Neuronal stem cell (in vitro differentiated cells): ENCODE results near the gene UBE4B.
A peak's percentile ranks its signal among the peaks of the same experiment; 100 is the strongest.
"Not testable (repeated sequence)": the region's sequence is repeated elsewhere in the genome, so short reads cannot be mapped to it uniquely, and the experiment has no call there.

Source experiments
- DNase-seq: peaks from one replicate; pipeline ENCODE4 v3.0.0-alpha.2; 2013; ENCODE audit warnings: low spot score
- H2AFZ ChIP-seq: one replicate; pipeline ENCODE4 v1.6.1; 2013; ENCODE audit warnings: mild to moderate bottlenecking, low read length, inconsistent platforms
- H2AK5ac ChIP-seq: 2 replicates; pipeline ENCODE4 v1.6.1; 2013; ENCODE audit warnings: low read depth, mild to moderate bottlenecking, inconsistent platforms, low read length, moderate library complexity, mixed read lengths
- H2BK120ac ChIP-seq: 2 replicates; pipeline ENCODE4 v1.6.1; 2013; ENCODE audit warnings: low read depth, mild to moderate bottlenecking, inconsistent platforms, low read length, moderate library complexity, mixed read lengths
- H2BK12ac ChIP-seq: one replicate; pipeline ENCODE4 v1.6.1; 2013; ENCODE audit warnings: low read length, inconsistent platforms
- H2BK15ac ChIP-seq: 2 replicates; pipeline ENCODE4 v1.6.1; 2013; ENCODE audit warnings: mild to moderate bottlenecking, low read length, inconsistent platforms, mixed read lengths
- H2BK5ac ChIP-seq: one replicate; pipeline ENCODE4 v1.6.1; 2013; ENCODE audit warnings: inconsistent platforms, mild to moderate bottlenecking, low read length, moderate library complexity
- H3K14ac ChIP-seq: one replicate; pipeline ENCODE4 v1.6.1; 2013; ENCODE audit warnings: low read length, inconsistent platforms
- H3K18ac ChIP-seq: 2 replicates; pipeline ENCODE4 v1.6.1; 2013; ENCODE audit warnings: low read length, inconsistent platforms
- H3K23ac ChIP-seq: 2 replicates; pipeline ENCODE4 v1.6.1; 2013; ENCODE audit warnings: low read depth, mild to moderate bottlenecking, mixed read lengths, low read length, inconsistent platforms; ENCODE audit not compliant: poor library complexity
- H3K27ac ChIP-seq: replicated peaks from 3 replicates; pipeline ENCODE4 v1.5.1; 2013; ENCODE audit warnings: low read length, inconsistent platforms
- H3K27me3 ChIP-seq, 3 experiments: 2 replicates each; pipeline ENCODE4 v1.6.1; 2013; ENCODE audit warnings: low read length in 3 of 3, mild to moderate bottlenecking in 2 of 3, inconsistent platforms in 1 of 3, low read depth in 1 of 3, mixed read lengths in 1 of 3, moderate library complexity in 1 of 3; ENCODE audit not compliant: control insufficient read depth in 3 of 3, insufficient read depth in 3 of 3
- H3K36me3 ChIP-seq, 2 donors: replicated peaks in 1 of 2; 2 replicates each; pipeline ENCODE4 v1.6.1; 2013; ENCODE audit warnings: low read length in 2 of 2; ENCODE audit not compliant: control insufficient read depth in 2 of 2, insufficient read depth in 2 of 2
- H3K4ac ChIP-seq: 2 replicates; pipeline ENCODE4 v1.6.1; 2013; ENCODE audit warnings: inconsistent platforms, mild to moderate bottlenecking, low read length, moderate library complexity
- H3K4me1 ChIP-seq, 2 donors: 1 replicate in 1 of 2; 2 replicates in 1 of 2; pipeline ENCODE4 v1.6.1; 2013; ENCODE audit warnings: low read length in 2 of 2, low read depth in 1 of 2; ENCODE audit not compliant: control insufficient read depth in 2 of 2, insufficient read depth in 1 of 2
- H3K4me2 ChIP-seq: one replicate; pipeline ENCODE4 v1.6.1; 2013; ENCODE audit warnings: mild to moderate bottlenecking, low read length, inconsistent platforms; ENCODE audit not compliant: insufficient read depth, poor library complexity, severe bottlenecking
- H3K4me3 ChIP-seq, 2 donors: 2 replicates each; pipeline ENCODE4 v1.5.1; 2013; ENCODE audit warnings: low read length in 2 of 2, mild to moderate bottlenecking in 2 of 2, inconsistent platforms in 1 of 2, moderate library complexity in 1 of 2
- H3K79me1 ChIP-seq: one replicate; pipeline ENCODE4 v1.6.1; 2013; ENCODE audit warnings: low read depth, mild to moderate bottlenecking, inconsistent platforms, low read length, moderate library complexity
- H3K9ac ChIP-seq: one replicate; pipeline ENCODE4 v1.6.1; 2013; ENCODE audit warnings: mild to moderate bottlenecking, low read depth, low read length, inconsistent platforms; ENCODE audit not compliant: poor library complexity
- H3K9me3 ChIP-seq, 2 donors: replicated peaks in 1 of 2; 2 replicates each; pipeline versions ENCODE3 to v1.6.1; 2013; ENCODE audit warnings: low read length in 2 of 2, mild to moderate bottlenecking in 2 of 2, inconsistent platforms in 1 of 2, low read depth in 1 of 2, mixed read lengths in 1 of 2, moderate library complexity in 1 of 2; ENCODE audit not compliant: control insufficient read depth in 2 of 2, insufficient read depth in 1 of 2
- H4K8ac ChIP-seq: one replicate; pipeline ENCODE4 v1.6.1; 2013; ENCODE audit warnings: low read depth, mild to moderate bottlenecking, inconsistent platforms, low read length, moderate library complexity
- H4K91ac ChIP-seq: one replicate; pipeline ENCODE4 v1.6.1; 2013; ENCODE audit warnings: low read length, low read depth, mild to moderate bottlenecking, inconsistent platforms; ENCODE audit not compliant: poor library complexity
- WGBS, 2 donors: extraction: QIAGEN DNeasy Blood & Tissue Kit; methylation state at CpG; one replicate each; pipeline ENCODE4 v1.1.7; 2013; ENCODE audit warnings: missing lambda C conversion rate in 2 of 2, mixed read lengths in 1 of 2; ENCODE audit not compliant: insufficient read length in 2 of 2, insufficient replicate concordance in 1 of 2; ENCODE audit errors: extremely low coverage in 2 of 2; 5-methylcytosine and 5-hydroxymethylcytosine counted together

The UBE4B gene

DNA sequence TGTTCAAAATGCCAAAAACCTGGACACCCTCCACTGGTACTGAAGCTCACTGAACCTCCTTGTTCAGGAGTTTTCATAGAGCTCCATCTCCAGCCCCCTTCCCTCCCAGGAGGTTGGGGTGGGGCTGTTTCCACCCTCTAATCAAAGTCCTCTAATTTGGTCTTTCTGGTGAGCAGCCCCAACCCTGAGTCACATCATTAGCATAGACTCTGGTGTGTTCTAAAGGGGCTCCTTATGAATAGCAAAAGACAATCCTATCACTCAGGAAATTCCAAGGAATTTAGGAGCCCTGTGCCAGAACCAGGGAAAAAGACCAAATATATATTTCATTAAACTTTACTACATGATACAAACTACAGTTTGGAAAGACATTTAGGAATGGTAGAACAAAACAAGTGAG lies 13.2 kb upstream of the UBE4B start:
- no peak overlapping the region for H3K14ac ChIP-seq
- no peak overlapping the region for H3K4me3 ChIP-seq
- H2BK12ac ChIP-seq = no peak overlapping the region
- H3K4ac ChIP-seq = no peak overlapping the region
- no peaks in the 10 kb centered on the region for H3K79me1 ChIP-seq
- no peaks in the 10 kb centered on the region for H3K36me3 ChIP-seq
- no peak overlapping the region for H4K91ac ChIP-seq
- no peaks in the 10 kb centered on the region for H3K27me3 ChIP-seq
- no peaks in the 10 kb centered on the region for H3K9me3 ChIP-seq
- DNase-seq = no peak
- no peak overlapping the region for H2BK5ac ChIP-seq
- H3K9ac ChIP-seq = no peak overlapping the region
- H3K18ac ChIP-seq = no peak overlapping the region
- H3K23ac ChIP-seq = no peak overlapping the region
- no peak overlapping the region for H4K8ac ChIP-seq
- H2AFZ ChIP-seq = no peak overlapping the region
- H2BK15ac ChIP-seq = no peak overlapping the region
- no peak overlapping the region for H3K27ac ChIP-seq
- H2BK120ac ChIP-seq = no peak overlapping the region
- H3K4me2 ChIP-seq = no peak overlapping the region
- no peaks in the 10 kb centered on the region for H3K4me1 ChIP-seq
- H2AK5ac ChIP-seq = no peak overlapping the region

DNA sequence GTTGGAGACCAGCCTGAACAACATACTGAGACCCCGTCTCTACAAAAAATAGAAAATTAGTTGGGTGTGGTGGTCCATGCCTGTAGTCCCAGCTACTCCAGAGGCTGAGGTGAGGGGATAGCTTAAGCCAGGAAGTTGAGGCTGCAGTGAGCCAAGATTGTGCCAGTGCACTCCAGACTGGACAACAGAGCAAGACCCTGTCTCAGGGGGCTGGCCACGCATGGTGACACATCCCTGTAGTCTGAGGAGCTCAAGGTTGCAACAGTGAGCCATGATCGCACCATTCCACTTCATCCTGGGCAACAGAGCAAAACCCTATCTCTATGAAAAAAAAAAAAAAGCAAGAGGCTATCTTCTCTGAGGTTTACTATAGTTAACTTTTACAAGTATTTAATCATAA lies 12.7 kb upstream of the UBE4B start:
- WGBS, 2 donors = no CpG with 5 or more reads among the region's 3 CpGs
- no peak for DNase-seq
- H3K9ac ChIP-seq = no peak overlapping the region
- no peak overlapping the region for H3K14ac ChIP-seq
- H3K4me1 ChIP-seq = no peaks in the 10 kb centered on the region
- no peak overlapping the region for H3K23ac ChIP-seq
- H3K9me3 ChIP-seq = no peaks in the 10 kb centered on the region
- H3K4ac ChIP-seq = no peak overlapping the region
- no peak overlapping the region for H3K4me2 ChIP-seq
- no peak overlapping the region for H2AK5ac ChIP-seq
- H2BK120ac ChIP-seq = no peak overlapping the region
- H3K27ac ChIP-seq = no peak overlapping the region
- H3K4me3 ChIP-seq = peak overlapping the region in 1 of 2 donors; percentile 22
- no peak overlapping the region for H2AFZ ChIP-seq
- no peaks in the 10 kb centered on the region for H3K79me1 ChIP-seq
- no peak overlapping the region for H4K91ac ChIP-seq
- no peak overlapping the region for H3K18ac ChIP-seq
- no peak overlapping the region for H4K8ac ChIP-seq
- no peaks in the 10 kb centered on the region for H3K36me3 ChIP-seq
- H2BK12ac ChIP-seq = no peak overlapping the region
- H2BK15ac ChIP-seq = no peak overlapping the region
- no peak overlapping the region for H2BK5ac ChIP-seq
- H3K27me3 ChIP-seq = no peaks in the 10 kb centered on the region

DNA sequence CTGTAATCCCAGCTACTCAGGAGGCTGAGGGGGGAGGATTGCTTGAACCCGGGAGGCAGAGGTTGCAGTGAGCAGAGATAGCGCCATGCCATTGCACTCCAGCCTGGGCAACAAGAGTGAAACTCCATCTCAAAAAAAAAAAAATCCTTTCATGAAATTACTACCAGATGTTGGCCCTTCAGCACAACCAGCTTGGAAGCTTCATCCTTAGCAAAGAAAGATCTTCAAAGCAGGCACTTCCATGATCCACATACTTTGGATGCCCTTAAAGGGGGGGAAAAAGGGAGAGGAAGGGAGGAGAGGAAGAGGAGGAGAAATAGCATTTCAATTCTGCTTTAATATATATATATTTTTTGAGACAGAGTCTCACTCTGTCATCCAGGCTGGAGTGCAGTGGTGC lies 12.1 kb upstream of the UBE4B start:
- not testable (repeated sequence) for H3K36me3 ChIP-seq, H3K9me3 ChIP-seq
- no CpG with 5 or more reads among the region's 2 CpGs for WGBS, 2 donors

DNA sequence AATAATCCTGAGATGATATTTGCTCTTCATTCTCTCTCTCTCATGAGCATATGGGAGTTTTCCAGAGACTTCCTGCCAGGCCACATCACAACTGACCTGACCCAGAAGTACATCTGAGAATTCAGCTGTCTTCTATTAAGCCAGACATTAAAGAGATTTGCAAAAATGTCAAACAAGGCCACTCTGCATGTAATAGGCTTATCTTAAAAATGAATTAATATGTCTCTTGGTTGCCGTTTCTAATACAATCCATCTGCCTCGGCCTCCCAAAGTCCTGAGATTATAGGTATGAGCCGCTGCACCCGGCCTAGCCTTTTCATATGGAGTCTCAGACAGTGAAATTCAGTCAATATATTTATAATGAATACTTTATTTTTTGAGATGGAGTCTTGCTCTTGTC lies 10.8 kb upstream of the UBE4B start:
- not testable (repeated sequence) for H2BK12ac ChIP-seq, H3K4ac ChIP-seq, DNase-seq, H4K8ac ChIP-seq, H3K23ac ChIP-seq, H2AK5ac ChIP-seq, H3K9ac ChIP-seq, H3K27me3 ChIP-seq, H3K4me2 ChIP-seq, H3K79me1 ChIP-seq, H3K4me3 ChIP-seq, H2BK5ac ChIP-seq, H3K4me1 ChIP-seq, H2BK120ac ChIP-seq, H2AFZ ChIP-seq, H3K9me3 ChIP-seq, H4K91ac ChIP-seq, H3K27ac ChIP-seq, H3K36me3 ChIP-seq, H2BK15ac ChIP-seq, H3K14ac ChIP-seq, H3K18ac ChIP-seq
- no CpG with 5 or more reads among the region's 4 CpGs for WGBS, 2 donors

More for the DNA sequence above, 12.1 kb upstream of the UBE4B start:
- not testable (repeated sequence) for H2BK120ac ChIP-seq, H2BK5ac ChIP-seq, H2AFZ ChIP-seq, H3K4me3 ChIP-seq, H2BK15ac ChIP-seq, H3K27ac ChIP-seq, H2BK12ac ChIP-seq, H3K18ac ChIP-seq, H4K91ac ChIP-seq, H3K4ac ChIP-seq, H3K14ac ChIP-seq, H3K4me2 ChIP-seq, H3K27me3 ChIP-seq, H2AK5ac ChIP-seq, H3K79me1 ChIP-seq, DNase-seq, H3K23ac ChIP-seq, H4K8ac ChIP-seq, H3K9ac ChIP-seq, H3K4me1 ChIP-seq
